Natural killer cell (primary cell): ENCODE data around the gene KCNQ1OT1. TPM values are rescaled to one million over a fixed set of nuclear protein-coding genes. Genes with fewer than 3 reads are reported as not detected.

Experiments
- ATAC-seq, 3 donors: fragments of 150-1000 bp in 2 of 3; fragments of 200-7000 bp in 1 of 3; cut with Tn5 transposase; 1 replicate in 1 of 3; 2 replicates in 2 of 3; pipeline ENCODE4 v1.10.0; 2021; ENCODE audit warnings: mild to moderate bottlenecking in 2 of 3, moderate library complexity in 2 of 3
- DNase-seq, 2 donors: peaks; one replicate each; pipeline versions ENCODE4 v3.0.0 to v3.0.0-alpha.2; 2013 to 2021; ENCODE audit warnings: mixed read lengths in 1 of 2
- H3K27ac ChIP-seq: one replicate; pipeline ENCODE4 v1.5.1; 2013; ENCODE audit warnings: mild to moderate bottlenecking, low read length
- H3K27me3 ChIP-seq: one replicate; pipeline ENCODE4 v1.6.1; 2013; ENCODE audit warnings: low read length; ENCODE audit not compliant: control insufficient read depth, insufficient read depth
- H3K36me3 ChIP-seq: one replicate; pipeline ENCODE4 v1.6.1; 2013; ENCODE audit warnings: low read length; ENCODE audit not compliant: control insufficient read depth, insufficient read depth
- H3K4me1 ChIP-seq: one replicate; pipeline ENCODE4 v1.6.1; 2013; ENCODE audit warnings: low read length; ENCODE audit not compliant: control insufficient read depth, insufficient read depth
- H3K4me3 ChIP-seq: one replicate; pipeline ENCODE4 v1.5.1; 2013; ENCODE audit warnings: low read length
- H3K9me3 ChIP-seq: one replicate; pipeline ENCODE4 v1.6.1; 2013; ENCODE audit warnings: low read length; ENCODE audit not compliant: control insufficient read depth, insufficient read depth
- H3K27ac Mint-ChIP-seq, 2 donors: one replicate each; pipeline ENCODE4 v1.8.0; 2022; ENCODE audit warnings: mild to moderate bottlenecking in 2 of 2, mixed read lengths in 2 of 2, moderate library complexity in 1 of 2
- H3K27me3 Mint-ChIP-seq, 2 donors: one replicate each; pipeline ENCODE4 v1.8.0; 2022; ENCODE audit warnings: low read depth in 2 of 2, mixed read lengths in 2 of 2
- H3K36me3 Mint-ChIP-seq: one replicate; pipeline ENCODE4 v1.8.0; 2022; ENCODE audit warnings: mixed read lengths
- H3K4me1 Mint-ChIP-seq, 2 donors: one replicate each; pipeline ENCODE4 v1.8.0; 2022; ENCODE audit warnings: mixed read lengths in 2 of 2
- H3K4me3 Mint-ChIP-seq: one replicate; pipeline ENCODE4 v1.8.0; 2022; ENCODE audit warnings: mild to moderate bottlenecking, moderate library complexity, mixed read lengths
- H3K9me3 Mint-ChIP-seq, 2 donors: one replicate each; pipeline ENCODE4 v1.8.0; 2022; ENCODE audit warnings: mixed read lengths in 2 of 2
- CTCF ChIP-seq: fragments of 200-600 bp; IDR thresholded peaks from one replicate; pipeline ENCODE4 v1.8.0; 2022; ENCODE audit warnings: antibody characterized with exemption
- WGBS: methylation state at CpG from one replicate; pipeline ENCODE4 v1.1.7; 2013; ENCODE audit warnings: missing lambda C conversion rate; ENCODE audit not compliant: insufficient coverage; 5-methylcytosine and 5-hydroxymethylcytosine counted together
- intact Hi-C: fragments of 100-400 bp; cut with micrococcal nuclease; formaldehyde crosslinking; loops from one replicate; pipeline ENCODE4 v1.14.2; 2022
- total RNA-seq, 4 donors: library from RNA; stranded (reverse); fragments of 120-200 nt in 1 of 4; gene quantifications; one replicate each; pipeline versions ENCODE4 v1.2.3 to v1.2.4, GENCODE V29; 2013 to 2022

KCNQ1OT1 gene
- total RNA-seq, 3 donors from 2014 or later (not counting 1 experiment from before 2014, with no cell fraction given): 0.72 to 0.78 (median 0.75) TPM

- ATAC-seq (no peak), DNase-seq (no peak)
- intact Hi-C loops: no loop called here
- H3K4me1 ChIP-seq: no peaks in the 10 kb centered on the region
- no peak overlapping the region for H3K4me3 ChIP-seq
- WGBS: 87% methylated on average over 18 of the region's 18 CpGs
- H3K4me1 Mint-ChIP-seq: no peaks in the 10 kb centered on the region
- no peak overlapping the region for H3K27ac Mint-ChIP-seq
- no peaks in the 10 kb centered on the region for H3K9me3 ChIP-seq
- H3K4me3 Mint-ChIP-seq: no peak overlapping the region
- H3K27ac ChIP-seq: no peak overlapping the region
- H3K36me3 ChIP-seq: no peaks in the 10 kb centered on the region
- no peaks in the 10 kb centered on the region for H3K9me3 Mint-ChIP-seq
- no peaks in the 10 kb centered on the region for H3K27me3 Mint-ChIP-seq
- H3K27me3 ChIP-seq: no peaks in the 10 kb centered on the region
- no peaks in the 10 kb centered on the region for H3K36me3 Mint-ChIP-seq
- no peak for TF ChIP-seq CTCF
These were observed 113.6 kb downstream of the KCNQ1OT1 start for GRCh38 chr11:2586087-2586792.

- H3K36me3 Mint-ChIP-seq: no peaks in the 10 kb centered on the region
- no peaks in the 10 kb centered on the region for H3K27me3 Mint-ChIP-seq
- ATAC-seq (no peak), DNase-seq (no peak)
- H3K27ac ChIP-seq: no peak overlapping the region
- intact Hi-C loops: no loop called here
- no peak for TF ChIP-seq CTCF
- H3K4me3 Mint-ChIP-seq: no peak overlapping the region
- H3K27ac Mint-ChIP-seq: no peak overlapping the region
- no peak overlapping the region for H3K4me3 ChIP-seq
- H3K4me1 ChIP-seq: no peaks in the 10 kb centered on the region
- 92% methylated on average over 5 of the region's 6 CpGs for WGBS
- no peaks in the 10 kb centered on the region for H3K9me3 Mint-ChIP-seq
- no peaks in the 10 kb centered on the region for H3K9me3 ChIP-seq
- H3K27me3 ChIP-seq: no peaks in the 10 kb centered on the region
- no peaks in the 10 kb centered on the region for H3K4me1 Mint-ChIP-seq
- no peaks in the 10 kb centered on the region for H3K36me3 ChIP-seq
These were observed 114.2 kb downstream of the KCNQ1OT1 start for GRCh38 chr11:2585566-2586086.

GRCh38 chr11:2584812-2585565 lies 114.8 kb downstream of the KCNQ1OT1 start:
- Histone ChIP-seq H3K36me3 (no peaks in the 10 kb centered on the region), H3K9me3 (no peaks in the 10 kb centered on the region), H3K4me3 (no peak overlapping the region), H3K4me1 (no peaks in the 10 kb centered on the region), H3K27ac (no peak overlapping the region), H3K27me3 (no peaks in the 10 kb centered on the region)
- no peak for TF ChIP-seq CTCF
- no peak for DNase-seq
- Mint-ChIP-seq H3K27me3 (no peaks in the 10 kb centered on the region), H3K9me3 (no peaks in the 10 kb centered on the region), H3K36me3 (no peaks in the 10 kb centered on the region), H3K4me3 (no peak overlapping the region), H3K4me1 (no peaks in the 10 kb centered on the region), H3K27ac (no peak overlapping the region)
- 93% methylated on average over 16 of the region's 18 CpGs for WGBS
- intact Hi-C loops: no loop called here
- ATAC-seq: no peak
